ENCODE results near the gene RNF114.
A peak's percentile ranks its signal among the peaks of the same experiment; 100 is the strongest.
"Not testable (repeated sequence)": the region's sequence is repeated elsewhere in the genome, so short reads cannot be mapped to it uniquely, and the experiment has no call there.

RNF114 gene, protein sequence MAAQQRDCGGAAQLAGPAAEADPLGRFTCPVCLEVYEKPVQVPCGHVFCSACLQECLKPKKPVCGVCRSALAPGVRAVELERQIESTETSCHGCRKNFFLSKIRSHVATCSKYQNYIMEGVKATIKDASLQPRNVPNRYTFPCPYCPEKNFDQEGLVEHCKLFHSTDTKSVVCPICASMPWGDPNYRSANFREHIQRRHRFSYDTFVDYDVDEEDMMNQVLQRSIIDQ
- 124 reads per million, percentile 86 among the genes with 10 or more reads in this experiment for total RNA-seq

DNA sequence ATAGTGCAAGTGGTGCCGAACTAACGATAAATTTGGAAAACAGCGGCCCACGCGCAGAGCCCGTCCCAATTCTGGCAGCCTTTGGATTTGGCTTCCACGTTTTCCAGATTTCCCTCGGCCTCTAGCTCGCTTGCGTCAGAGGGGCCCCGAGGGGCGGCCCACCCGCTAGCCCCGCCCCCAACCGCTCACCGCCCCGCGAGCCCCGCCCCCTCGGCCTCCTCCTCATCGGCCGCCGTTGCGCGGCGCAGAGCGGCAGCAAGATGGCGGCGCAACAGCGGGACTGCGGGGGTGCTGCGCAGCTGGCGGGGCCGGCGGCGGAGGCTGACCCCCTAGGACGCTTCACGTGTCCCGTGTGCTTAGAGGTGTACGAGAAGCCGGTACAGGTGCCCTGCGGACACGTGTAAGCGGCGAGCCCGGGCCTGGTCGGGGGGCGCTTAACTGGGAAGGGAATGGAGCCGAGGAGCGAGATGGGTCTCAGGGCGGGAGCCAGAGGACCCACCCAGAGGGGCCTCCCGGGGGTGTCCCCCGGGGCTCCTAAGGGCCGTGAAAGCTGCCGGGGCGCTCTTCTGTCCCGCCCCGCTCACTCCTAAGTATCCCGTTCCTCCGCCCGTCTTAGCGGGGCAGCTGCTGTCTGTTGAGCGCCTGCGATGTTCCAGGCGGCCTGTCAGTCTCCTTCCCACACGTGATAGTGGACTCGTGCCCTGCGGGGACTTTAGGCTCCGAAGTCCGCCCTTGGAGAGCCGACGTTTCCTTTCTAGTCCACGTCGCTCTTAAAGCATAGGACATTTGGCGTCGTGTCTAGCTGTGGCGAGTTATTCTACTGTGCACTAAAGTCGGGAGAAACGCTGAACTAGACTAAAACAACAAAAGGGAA lies at the start of gene RNF114:
Gene RNF114, plus strand, starts transcription at position 245 of the 874 bp plus-strand sequence. Its CDS starts 16 bp downstream, at position 261.
- peak; percentile 88 for DNase-seq

DNA sequence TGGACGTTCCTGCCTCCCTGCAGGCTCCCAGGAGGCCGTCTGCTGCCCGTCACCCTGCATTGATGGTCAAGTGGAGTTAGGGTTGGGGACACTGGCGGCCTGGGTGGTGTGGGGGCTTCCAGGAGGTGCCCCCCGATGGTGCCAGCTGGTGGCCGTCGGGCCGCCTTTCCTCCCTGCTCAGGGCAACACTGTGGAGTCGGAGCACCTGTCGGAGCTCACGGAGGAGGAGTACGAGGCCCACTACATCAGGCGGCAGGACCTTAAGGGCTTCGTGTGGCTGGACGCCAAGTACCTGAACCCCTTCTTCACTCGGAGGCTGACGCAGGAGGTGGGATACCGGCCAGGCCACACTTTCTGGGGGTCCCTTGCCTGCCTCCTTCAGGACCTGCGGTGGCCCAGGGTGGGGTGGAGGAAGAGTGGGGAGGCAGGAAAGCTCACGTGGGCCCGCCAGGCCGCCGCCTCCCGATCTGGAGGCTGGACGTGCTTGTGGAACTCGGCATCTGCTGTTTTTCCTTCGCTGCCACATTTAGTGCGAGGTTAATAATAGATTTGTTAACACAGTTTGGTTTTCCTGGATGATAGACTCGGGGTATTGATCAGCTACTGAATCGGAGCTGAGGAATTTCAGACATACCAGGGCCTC lies 49.5 kb upstream of the RNF114 start:
- no peak for DNase-seq

DNA sequence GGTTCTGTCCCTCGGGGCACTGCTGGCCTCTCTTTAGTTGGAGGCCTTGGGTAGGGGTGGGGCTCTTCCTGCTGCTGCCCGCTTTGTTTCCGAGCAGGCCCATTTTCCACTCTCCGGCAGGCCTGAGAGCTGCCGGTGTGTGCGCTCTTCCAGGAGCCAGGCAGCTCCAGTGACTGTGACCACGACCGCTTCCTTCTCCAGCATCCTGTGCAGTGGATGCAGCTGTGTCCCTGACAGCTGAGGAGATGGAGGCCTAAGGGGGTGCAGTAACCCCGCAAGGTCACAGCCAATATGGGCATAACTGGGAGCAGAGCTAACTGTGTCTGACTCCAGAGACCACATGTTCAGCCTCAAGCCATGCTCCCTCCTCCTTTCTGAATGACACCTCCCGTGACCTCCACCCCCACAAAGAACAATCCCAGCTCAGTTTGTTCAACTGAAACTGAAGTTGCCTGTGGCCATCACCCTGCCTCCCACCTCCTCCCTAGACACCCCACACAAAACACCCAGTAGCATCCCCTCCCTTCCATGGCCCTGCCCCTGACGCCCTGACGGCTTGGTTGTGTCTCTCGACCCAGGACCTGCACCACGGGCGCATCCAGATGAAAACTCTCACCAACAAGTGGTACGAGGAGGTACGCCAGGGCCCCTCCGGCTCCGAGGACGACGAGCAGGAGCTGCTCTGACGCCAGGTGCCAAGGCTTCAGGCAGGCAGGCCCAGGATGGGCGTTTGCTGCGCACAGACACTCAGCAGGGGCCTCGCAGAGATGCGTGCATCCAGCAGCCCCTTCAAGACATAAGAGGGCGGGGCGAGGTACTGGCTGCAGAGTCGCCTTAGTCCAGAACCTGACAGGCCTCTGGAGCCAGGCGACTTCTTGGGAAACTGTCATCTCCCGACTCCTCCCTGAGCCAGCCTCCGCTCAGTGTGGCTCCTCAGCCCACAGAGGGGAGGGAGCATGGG lies 48.7 kb upstream of the RNF114 start:
- DNase-seq: no peak

DNA sequence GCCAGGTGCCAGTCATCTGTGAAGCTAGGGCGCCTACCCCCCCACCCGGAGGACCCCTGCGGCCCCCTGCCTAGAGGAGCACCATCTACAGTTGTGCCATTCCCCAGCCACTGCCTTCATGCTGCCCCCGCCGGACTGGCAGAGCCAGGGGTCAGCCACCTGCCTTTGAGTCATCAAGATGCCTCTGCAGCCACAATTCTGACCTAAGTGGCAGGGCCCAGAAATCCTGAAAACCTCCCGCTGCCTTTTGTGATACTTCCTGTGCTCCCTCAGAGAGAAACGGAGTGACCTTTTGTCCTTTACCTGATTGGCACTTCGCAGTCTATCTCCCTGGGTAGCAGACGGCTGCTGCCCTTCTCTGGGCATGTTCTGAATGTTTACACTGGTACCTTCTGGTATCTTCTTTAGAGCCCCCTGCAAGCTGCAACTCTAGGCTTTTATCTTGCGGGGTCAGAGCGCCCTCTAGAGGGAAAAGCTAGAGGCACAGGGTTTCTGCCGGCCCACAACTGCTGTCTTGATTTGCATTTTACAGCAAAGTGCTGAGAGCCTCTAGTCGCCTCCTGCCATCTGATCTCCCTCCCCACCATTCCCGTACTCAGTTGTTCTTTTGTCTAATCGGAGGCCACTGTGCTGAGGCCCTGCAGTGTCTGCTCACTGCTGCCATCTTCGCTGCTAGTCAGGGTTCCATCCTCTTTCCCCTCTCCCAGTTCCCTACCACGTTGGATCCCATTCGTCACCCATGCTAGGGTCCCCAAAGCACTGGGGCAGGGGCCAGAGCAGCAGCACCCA lies 47.8 kb upstream of the RNF114 start:
- DNase-seq: peak; percentile 28

DNA sequence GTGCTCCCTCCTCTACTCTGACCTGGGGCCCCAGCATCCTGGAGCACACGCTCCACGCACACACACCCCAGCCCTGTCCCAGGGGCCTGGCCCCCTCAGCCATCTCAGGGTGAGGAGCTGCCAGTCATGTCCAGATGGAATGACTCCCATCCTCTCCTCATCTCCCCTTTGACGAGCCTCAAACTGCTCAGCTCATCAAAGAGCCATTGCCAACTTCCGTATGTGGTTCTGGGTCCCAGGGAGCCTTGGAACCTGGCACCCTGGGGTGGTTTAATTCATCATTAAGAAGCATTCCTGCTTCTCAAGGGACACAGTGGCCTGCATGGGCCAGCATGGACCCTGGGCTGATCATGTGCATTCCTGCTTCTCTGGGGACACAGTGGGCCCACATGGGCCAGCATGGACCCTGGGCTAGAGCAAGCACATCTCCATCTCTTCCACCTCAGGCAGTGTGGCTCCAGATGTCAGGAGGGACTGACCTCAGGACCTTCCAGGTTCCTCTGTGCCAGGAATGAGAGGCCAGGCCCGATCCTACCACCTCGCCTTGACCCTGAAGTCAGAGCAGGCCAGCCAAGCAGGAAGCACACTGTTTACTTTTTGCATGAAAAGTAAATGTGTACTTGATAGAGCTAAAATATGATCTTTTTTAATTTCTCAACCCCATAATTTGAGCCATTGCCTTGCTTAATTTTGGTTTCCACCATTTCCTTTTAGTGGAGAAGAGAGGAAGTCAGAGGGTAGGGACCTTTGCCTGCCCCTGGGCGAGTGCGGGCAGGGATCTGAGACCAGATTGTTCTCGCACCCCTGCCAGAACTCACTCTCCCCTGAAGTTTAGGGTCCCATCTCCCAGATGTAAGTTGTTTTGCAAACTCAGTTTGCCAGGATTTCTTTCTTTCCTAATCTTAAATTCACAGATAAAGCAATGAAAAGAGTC lies 46.9 kb upstream of the RNF114 start:
- DNase-seq: no peak

DNA sequence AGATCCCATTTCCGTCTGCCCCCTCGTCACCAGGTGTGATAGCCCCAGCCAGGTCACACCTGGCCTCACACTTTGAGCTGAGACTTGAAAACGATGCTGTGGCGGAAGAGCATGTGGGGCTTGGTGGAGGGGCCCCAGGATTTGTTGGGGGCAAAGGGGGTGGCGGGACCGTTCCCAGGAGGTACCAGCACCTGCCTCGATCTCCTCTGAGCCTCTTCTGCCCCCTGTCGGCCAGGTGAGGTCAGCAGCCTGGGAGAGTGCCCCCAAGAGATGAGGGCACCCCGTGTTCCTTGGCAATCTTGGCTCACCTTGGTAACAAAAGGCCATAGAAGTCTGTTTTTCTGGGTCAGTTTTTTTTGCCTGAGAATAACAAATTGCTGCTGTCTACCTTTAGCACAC lies 46.3 kb upstream of the RNF114 start:
- DNase-seq: no peak

DNA sequence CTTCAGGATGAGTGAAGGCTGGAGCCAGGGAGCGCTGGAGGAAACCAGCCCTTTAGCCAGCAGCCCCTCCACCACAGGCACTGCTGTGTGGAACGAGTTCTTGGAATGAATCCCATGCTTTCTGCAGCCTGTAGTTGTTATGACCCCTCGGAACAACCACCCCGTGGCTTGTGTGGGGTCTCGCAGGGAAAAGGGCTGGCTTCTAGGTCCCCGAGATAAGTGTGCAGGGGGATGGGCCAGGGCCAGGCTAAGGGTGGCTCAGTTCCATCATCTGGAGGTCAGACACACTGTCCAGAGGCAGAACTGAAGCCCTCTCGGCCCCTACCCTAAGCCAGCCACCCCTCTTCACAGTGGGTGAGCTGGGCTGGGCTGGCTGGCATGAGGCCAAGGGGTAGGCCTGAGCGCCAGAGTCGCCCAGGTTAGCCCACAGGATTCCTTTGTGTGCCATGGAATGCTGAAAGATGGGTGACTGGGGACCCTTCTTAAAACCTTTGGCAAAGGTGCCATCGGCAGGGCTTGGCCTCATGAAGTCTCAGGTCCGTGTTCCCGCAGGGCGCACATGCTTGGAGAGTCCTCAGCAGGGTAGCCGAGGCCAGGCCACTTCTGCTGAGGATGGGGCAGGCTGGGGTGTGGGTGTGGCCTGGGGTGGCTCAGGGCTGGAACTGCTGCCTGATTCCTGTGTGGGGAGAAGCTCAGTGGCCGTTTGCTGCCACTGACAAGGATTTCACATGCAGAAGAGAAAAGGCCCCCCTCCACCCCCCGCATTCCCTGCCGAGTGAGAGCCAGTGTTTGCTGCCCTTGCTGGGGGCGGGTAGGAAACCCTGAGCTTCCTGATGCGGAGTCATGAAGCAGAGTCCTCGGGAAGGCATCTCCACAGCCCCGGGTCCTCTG lies 45.5 kb upstream of the RNF114 start:
- no peak for DNase-seq

DNA sequence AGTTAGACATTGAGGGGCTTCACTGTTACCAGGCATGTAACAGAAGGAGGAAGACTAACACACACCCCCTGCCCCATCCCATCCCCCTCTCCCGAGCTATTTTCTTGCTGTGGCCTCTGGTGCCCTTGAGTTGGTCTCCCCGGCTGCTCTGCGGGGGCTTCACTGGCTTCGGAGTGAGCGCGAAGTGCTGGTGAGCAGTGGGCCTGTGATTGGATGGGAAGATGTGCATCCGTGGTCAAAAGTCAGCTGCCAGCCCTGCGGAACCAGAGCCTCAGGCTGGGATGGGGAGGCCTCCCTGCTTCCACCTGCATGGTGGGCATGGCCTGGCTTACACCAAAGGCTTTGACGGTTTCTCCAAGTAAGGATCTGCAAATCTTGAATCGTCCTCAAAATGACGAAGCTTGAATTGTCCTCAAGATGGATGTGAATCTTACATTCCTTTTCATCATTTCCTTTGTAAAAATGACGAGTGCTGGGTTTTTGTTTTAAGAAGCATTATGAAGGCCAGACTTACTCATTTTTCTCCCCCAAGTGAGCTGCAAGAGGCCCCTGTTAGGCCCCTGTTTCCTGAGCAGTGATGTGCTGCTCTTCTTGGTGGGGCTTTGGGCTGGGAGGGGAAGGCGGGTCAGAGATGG lies 44.6 kb upstream of the RNF114 start:
- no peak for DNase-seq

DNA sequence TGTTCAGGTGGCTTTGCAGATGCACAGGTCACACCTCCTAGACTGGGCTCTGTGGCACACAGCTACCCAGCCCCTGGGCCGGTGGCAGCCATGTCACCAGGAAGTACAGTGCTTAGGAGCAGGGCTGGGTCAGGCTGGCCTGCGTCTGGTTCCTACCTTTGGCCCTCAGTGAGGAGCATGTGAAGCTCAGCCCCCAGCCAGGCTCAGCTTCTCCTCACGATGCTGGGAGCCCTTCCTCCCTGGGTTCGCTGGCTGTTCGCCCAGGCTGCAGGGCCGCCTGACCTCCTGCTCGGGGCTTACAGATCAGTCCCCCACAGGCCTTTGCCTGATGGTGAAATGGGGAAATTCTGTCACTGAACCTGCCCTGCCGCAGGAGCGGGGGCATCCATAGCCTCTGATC lies 43.9 kb upstream of the RNF114 start:
- DNase-seq: no peak

DNA sequence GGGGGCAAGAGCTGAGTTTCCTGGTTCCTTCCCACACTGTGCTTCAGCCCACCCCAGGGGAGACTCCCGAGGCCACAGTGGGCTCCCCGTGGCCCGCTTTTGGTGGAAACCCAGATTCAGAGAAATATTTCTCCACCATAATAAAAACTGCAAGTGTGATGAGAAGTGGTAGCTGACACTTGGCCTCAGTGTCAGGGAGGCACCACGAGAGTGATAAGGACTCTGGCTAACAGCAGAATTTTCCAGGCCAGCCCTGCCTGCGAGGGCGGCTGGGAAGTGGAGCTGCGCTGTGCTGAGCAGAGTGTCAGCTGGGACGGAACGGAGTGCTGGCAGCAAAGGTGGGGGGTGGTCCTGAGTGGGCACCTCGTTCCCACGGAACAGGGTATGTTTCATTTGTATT lies 43.4 kb upstream of the RNF114 start:
- DNase-seq: no peak

DNA sequence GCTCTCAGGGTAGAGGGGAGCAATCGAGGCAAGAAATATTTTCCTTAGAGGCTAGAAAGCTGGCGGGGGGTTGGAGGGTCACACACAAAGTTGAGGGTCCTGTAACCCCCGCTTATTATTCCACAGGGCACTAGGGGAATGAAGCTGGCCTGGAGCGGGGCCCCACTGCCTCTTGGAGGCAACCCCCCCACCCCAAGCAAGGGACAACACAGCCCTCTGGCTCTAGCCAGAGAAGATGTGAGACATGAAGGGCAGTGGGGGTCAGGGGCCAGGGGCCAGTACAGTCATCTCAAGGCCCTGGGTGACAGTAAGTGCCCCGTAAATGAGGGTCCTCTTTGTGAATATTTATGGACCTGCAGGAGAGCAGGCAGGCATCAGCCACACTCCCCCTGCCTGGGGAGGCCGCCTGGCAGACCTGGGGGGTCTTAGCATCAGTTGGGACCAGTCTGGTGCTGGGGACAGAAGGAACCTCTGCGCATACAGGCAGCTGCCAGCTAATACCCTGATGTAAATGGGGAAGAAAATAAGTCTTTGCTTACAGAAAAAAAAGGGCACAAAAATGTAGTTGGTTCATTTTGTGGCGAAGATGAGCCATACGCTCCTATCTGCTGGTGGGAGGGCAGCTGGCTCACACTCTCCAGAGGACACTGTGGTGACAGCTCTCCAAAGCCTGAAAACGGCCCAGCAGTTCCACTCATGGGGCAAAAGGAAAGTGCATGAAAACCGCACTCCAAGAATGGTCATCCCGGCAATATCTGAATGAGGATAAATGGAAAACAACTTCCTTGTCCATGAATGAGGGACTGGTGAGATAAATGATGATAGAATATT lies 42.7 kb upstream of the RNF114 start:
- DNase-seq: no peak

DNA sequence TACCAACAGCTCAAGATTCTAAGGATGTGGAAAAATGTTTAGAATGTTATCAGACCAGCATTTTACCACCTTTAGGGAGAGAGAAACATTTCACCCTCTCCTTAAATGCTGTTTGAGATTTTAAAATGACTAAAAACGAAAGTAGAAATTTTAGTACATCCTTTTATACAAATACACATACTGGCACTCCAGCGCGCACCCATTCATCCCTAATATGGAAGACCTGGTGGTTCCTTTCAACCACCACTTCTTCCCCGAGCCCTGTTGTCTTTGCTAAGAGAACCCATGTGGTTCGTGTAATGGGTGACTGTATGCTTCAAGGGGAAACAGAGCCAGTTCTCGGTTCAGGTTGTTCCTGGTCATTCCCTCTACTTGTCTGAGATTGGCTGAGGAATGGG lies 42.1 kb upstream of the RNF114 start:
- DNase-seq: no peak

DNA sequence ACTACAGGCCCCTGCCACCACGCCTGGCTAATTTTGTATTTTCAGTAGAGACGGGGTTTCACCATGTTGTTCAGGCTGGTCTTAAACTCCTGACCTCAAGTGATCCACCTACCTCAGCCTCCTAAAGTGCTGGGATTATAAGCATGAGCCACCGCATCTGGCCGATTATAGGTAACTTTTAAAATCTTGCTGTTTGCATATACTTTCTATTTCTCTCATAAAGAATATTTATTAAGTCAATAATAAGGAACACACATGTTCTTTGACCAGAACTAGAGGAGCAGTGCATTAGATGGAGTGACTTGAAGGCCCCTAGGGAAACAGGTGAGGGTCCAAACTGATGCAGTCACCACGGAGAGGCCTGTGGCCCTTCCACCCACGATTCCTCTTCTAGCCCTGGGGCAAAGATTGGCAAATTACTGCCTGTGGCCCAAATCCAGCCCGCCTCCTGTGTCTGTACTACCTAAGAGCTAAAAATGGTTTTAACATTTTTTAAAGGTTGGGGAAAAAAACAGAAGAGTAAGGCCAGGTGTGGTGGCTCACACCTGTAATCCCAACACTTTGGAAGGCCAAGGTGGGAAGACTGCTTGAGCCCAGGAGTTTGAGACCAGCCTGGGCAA lies 40.6 kb upstream of the RNF114 start:
- not testable (repeated sequence) for DNase-seq

DNA sequence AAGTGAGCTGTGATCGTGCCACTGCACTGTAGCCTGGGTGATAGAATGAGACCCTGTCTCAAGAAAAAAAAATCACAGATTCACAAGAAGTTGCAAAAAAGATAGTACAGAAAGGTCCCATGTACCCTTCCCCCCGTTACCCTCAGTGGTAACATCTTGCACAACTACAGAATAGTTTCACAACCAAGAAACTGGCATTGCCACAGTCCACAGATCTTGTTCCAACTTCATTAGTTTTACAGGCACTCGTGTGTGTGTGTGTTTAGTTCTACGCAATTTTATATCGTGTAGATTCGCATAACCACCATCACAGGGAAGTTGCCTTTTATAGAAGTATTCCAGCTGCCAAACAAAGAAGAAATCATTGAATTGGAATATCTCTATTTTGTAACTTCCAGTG lies 40.0 kb upstream of the RNF114 start:
- no peak for DNase-seq

DNA sequence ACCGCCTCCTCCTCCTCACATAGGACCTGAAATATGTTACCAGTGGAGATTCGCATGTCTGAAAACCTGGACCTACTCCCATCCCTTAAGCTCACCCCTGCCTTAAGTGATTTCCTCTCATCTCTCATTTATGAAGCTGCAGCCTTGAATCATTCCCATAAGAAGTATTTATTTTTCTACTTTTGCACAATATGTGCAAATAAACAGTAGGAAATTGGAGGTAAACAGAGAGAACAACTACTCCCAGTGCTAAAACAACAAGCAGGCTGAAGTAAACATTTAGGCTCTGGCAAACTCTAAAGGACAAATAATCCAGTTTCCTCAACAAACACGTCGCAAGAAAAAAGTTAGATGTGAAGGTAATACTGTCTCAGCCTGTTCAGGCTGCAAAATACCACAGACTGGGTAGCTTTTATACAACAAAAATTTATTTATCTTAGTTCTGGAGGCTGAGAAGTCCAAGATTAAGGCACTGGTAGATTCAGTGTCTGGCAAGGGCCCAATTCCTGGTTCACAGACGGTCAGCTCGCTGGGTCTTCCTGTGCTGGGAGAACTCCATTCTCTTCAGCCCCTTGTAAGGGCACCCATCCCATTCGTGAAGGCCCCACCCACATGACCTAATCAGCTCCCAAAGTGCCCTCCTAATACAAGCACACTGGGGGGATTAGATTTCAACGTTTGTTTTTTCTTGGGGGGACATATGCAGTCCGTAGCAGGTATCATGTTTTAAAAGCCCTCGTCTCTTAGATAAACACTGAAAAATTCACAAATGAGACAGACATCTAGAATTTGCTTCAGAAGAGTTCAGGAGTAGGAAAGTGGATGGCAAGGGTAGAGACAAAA lies 36.4 kb upstream of the RNF114 start:
- no peak for DNase-seq

DNA sequence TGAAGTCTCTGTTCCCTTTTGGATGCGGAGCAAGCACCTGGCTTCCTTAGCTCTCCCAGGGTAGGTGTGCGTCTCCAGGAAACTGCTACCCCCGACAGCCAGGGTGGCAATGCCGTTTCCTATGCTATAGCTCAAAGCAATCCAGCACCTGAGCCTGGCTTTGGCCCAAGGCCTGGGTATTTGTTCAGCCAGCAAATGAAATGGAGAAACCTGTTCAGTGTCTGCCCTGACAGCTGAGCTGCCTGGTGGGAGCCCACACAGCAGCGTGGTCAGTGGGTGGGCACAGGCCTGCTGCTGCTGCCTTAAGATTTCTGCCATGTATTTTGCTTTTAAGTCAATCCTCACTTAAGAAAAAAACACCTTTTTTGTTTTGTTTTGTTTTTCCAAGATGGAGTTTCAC lies 34.6 kb upstream of the RNF114 start:
- DNase-seq: no peak
